GM18499 (cell line): Measurements from ENCODE around the gene ABCG4.

Experiments used
- ATAC-seq: cut with Tn5 transposase; IDR thresholded peaks from one replicate; pipeline ENCODE4 v1.9.1; 2021; ENCODE audit warnings: moderate number of reproducible peaks; ENCODE audit not compliant: insufficient read depth, unreplicated experiment

Gene ABCG4

DNA sequence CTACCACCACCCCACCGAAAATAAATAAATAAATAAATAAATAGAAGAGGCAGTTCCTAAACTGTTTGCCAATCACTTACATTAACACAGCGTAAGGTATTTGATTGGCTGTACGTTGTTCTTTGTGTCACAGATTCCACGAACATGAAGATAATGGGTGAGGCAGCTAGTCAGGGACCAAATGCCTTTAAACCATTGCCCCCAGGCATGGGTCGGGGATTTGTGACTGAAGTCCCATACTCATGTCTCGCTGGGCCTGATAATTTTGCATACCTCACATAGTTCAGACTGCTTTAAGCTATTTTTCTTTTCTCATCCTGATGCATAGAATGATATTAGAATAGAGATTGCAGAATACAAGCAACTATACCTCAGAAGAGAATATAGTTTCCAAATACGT lies 53.7 kb downstream of the ABCG4 start:
- ATAC-seq = no peak

DNA sequence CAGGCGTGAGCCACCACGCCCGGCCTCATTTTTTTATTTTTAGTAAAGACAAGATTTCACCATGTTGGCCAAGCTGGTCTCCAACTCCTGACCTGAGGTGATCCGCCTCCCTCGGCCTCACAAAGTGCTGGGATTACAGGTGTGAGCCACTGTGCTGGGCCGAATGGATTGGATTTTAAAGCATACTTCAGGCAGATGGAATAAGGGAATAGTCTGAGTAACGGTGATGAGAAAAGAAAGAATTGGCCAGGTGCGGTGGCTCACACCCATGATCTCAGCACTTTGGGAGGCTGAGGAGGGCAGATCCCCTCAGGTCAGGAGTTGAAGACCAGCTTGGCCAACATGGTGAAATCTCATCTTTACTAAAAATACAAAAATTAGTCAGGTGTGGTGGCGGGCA lies 55.2 kb downstream of the ABCG4 start:
- no peak for ATAC-seq

DNA sequence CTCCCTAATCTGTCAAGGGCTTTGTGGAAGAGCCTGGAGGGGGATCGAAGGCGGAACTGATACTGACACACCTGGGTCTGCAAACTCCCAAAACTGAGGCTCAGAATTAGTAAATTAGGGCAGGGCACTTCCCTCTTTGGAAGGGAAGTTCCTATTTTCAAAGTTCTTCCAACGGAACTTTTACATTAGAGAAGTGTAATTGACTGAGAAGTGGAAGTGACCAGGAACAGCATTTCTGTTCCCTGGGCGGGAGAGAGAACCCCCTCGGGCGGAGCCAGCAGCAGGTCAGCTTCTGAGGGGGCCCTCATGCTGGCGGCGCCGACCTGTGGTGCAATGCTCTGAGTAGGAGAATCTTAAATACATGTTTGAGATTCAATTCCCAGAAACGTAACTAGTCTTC lies 56.2 kb downstream of the ABCG4 start:
- no peak for ATAC-seq

DNA sequence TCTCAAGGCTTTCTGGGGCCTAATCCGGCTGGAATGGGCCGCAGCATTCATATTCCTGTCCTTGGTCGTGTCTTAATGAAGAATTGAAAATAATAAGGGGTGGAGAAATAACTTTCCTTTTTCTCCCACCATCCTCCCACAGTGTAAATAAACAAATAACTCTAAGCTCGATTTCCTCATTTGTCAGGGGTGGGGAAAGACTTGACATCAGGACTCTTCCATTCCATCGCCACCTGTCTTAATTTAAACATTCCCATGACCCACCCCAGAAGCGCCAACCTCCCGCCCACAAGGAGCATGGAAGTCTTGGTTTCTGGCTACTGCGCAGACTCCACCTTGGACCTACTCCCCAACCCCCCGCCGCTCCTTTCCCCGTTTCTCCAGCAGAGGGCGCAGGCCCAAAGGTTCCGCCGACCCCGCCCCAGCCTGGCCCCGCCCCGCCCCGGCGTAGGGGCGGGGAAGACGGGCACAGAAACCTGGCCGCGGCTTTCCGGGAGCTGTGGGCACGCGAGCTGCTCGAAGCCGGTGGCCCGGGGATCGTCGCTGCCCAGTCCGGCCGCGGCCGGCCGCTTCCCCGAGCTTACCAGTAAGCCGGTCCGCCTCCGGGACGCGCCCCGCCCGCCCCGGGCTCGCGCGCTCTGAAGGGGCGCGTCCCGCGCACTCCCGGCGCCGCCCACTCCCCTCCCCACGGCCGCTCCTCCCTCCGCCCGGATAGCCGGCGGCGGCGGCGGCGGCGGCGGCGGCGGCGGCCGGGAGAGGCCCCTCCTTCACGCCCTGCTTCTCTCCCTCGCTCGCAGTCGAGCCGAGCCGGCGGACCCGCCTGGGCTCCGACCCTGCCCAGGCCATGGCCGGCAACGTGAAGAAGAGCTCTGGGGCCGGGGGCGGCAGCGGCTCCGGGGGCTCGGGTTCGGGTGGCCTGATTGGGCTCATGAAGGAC lies 57.0 kb downstream of the ABCG4 start, which contains the start of gene CBL:
Gene CBL (plus strand): TSS at position 766 of the 937 bp plus-strand sequence. CDS start 79 bp downstream, at position 845.
- ATAC-seq = no peak

DNA sequence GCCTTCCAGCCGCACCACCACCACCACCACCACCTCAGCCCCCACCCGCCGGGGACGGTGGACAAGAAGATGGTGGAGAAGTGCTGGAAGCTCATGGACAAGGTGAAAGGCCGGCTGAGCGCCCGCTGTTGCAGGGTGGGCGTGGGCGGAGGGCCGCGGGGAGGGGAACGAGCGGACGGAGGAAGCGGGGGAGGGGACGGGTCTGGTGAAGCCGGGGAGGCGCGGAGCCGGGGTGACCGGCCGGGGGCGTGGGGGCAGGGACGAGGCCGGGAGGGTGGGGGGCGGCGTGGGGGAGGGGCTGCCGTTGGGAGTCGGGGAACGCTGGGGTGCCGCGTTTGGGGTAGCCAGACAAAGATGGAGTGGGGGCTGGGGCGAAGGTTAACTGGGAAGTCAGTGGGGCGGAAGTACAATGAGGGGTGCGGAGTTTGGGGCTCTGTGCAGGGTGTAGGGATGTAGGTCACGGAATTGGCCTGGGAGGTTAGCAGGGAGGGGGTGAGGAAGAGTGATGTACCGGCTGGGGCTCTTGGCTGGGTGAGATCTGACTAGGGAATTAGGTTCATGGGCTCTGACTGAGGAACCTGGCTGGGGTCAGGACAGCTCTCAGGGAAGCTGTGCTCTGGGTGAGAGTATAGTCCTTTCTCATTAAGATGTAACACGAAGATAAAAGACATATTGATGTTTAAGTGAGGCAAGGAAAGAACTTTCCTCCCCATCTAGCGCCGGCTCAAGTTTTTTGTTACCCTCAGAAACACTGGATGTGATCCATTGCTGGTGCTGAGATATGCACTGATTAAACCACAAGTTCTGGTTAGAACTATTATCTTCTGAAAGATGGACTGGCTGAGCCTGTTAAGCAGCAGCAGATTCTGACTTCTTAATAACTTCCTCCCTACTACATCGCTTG lies 57.9 kb downstream of the ABCG4 start:
- no peak for ATAC-seq

DNA sequence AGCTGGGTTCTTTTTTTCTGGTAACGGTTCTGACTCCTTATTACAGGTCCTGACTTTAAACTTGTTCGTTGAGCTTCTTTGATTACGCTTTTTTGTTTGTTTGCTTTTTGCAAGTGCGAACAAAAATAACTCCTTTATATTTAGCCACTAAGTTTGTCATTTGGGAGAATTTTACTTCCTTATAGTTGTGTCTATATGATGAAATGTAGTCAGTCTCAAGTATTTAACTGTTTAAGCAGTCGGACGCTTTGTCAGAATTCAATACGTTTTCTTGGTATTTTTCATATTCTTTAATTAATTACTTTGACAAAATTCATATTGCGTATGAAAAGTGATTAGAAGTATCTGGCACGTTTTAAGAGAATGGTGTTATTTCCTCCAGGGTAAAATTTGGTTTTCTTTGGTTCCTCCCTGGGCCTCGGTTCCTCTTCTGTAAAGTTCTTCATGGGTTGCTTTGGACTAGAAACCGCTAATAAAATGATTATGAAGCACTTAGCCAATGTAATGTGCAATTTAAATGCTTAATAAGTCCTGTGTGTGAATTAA lies 58.6 kb downstream of the ABCG4 start:
- no peak for ATAC-seq

DNA sequence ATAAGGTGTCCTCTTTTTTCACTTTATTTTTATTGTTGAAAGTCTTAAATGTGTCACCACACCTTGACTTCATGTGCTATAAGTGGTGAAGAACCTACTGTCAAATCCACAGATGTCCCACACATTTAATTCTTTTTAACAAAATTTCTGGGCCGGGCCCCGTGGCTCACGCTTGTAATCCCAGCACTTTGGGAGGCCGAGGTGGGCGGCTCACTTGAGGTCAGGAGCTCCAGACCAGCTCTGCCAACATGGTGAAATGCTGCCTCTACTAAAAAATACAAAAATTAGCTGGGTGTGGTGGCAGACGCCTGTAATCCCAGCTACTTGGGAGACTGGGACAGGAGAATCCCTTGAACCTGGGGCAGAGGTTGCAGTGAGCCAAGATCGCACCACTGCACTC lies 60.3 kb downstream of the ABCG4 start:
- ATAC-seq = no peak

DNA sequence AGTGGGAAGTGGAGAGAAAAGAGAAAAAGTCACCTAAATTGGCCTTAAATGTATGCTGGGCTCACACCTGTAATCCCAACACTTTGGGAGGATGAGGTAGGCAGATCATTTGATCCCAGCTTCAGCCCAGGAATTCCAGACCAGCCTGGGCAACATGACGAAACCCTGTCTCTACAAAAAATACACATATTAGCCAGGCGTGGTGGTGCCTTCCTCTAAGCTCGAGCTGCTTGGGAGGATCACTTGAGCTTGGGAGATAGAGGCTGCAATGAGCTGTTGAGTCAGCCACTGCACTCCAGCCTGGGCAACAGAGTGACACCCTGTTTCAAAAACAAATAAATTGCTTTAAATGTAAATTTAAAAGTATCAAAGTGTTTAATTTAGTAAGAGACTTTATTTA lies 61.2 kb downstream of the ABCG4 start:
- no peak for ATAC-seq
